BJ (cell line): ENCODE results near the gene DDC. TPM values are rescaled to one million over a fixed set of nuclear protein-coding genes. Genes with fewer than 3 reads are reported as not detected.

Experiments used
- CTCF ChIA-PET: fragments of 350-600 bp; formaldehyde crosslinking; extraction: SDS; loops from one replicate; lab custom pipeline; 2021; ENCODE audit warnings: antibody characterized with exemption, inconsistent platforms; lab: Yijun Ruan, JAX
- POLR2A ChIA-PET: fragments of 300-600 bp; sonication (Branson Sonifier 250); formaldehyde crosslinking; extraction: SDS; loops from one replicate; lab custom pipeline; 2021; ENCODE audit warnings: antibody characterized with exemption; lab: Charles Lee
- DNase-seq: peaks from one replicate; pipeline ENCODE4 v3.0.0-alpha.2; 2011; ENCODE audit warnings: low read depth
- H3K27me3 ChIP-seq: 2 replicates; pipeline ENCODE4 v1.6.0; 2011; ENCODE audit warnings: low read length; ENCODE audit not compliant: control insufficient read depth, insufficient read depth
- H3K36me3 ChIP-seq: 2 replicates; pipeline ENCODE4 v1.5.1; 2011; ENCODE audit warnings: low read length; ENCODE audit not compliant: control insufficient read depth, insufficient read depth
- H3K4me3 ChIP-seq: 2 replicates; pipeline ENCODE4 v1.5.1; 2011; ENCODE audit warnings: low read depth, mild to moderate bottlenecking, control low read depth, low read length
- CTCF ChIP-seq: IDR thresholded peaks from 2 replicates; pipeline ENCODE4 v1.5.1; 2011; ENCODE audit warnings: low read depth, mild to moderate bottlenecking, control low read depth, inconsistent platforms, low read length, moderate library complexity; ENCODE audit not compliant: insufficient read depth
- polyA plus RNA-seq: library from polyadenylated mRNA; depleted of rRNA; stranded (reverse); fragments of >200 nt; gene quantifications from 2 replicates; pipeline ENCODE4 v1.2.3, GENCODE V29; 2011

The DDC gene
- polyA plus RNA-seq, 1 experiment = not detected

GRCh38 chr7:50423860-50424259 is 141.3 kb downstream of the DDC start:
- POLR2A ChIA-PET = no interaction called here
- Histone ChIP-seq H3K4me3 (no peak overlapping the region), H3K27me3 (0 out of 2 replicates have a peak, but pooled peaks cover 1% of the 10 kb centered on the region), H3K36me3 (no peaks in the 10 kb centered on the region)
- CTCF ChIA-PET = interaction anchor here (0.7 kb wide), 1 partner anchor 739 kb away, joined by 3 read pairs; no protein-coding TSS in a partner anchor
- DNase-seq = no peak
- no peak for TF ChIP-seq CTCF

DNA sequence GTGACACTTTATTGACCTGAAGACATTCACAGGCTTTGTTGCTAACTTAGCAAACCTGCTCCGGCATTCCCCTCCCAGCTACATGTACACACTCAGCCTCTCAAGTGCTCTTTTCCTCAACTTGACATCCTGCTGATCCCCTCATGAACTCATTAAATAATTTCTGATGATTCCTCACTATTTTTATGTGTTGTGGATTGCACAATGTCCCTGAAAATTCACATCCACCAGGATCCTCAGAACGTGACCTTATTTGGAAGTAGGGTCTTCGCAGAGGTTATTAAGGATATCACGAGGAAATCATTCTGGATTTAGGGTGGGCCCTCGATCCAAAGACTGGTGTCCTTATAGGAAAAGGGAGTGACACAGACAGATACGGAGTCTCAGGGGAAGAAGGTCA is 142.3 kb downstream of the DDC start:
- ChIA-PET POLR2A (no interaction called here), CTCF (no interaction called here)
- H3K27me3 ChIP-seq = 0 out of 2 replicates have a peak, but pooled peaks cover 1% of the 10 kb centered on the region
- no peak for TF ChIP-seq CTCF
- no peak overlapping the region for H3K4me3 ChIP-seq
- no peaks in the 10 kb centered on the region for H3K36me3 ChIP-seq
- no peak for DNase-seq

- Histone ChIP-seq H3K4me3 (no peak overlapping the region), H3K36me3 (no peaks in the 10 kb centered on the region), H3K27me3 (0 out of 2 replicates have a peak, but pooled peaks cover 1% of the 10 kb centered on the region)
- ChIA-PET POLR2A (no interaction called here), CTCF (interaction anchor here (1.0 to 3.9 kb wide), 3 partner anchors 27 to 740 kb away, joined by 3 to 16 read pairs (median 3); no protein-coding TSS in a partner anchor)
- DNase-seq = no peak
- TF ChIP-seq CTCF = no peak
Observed at GRCh38 chr7:50421043-50421442, 144.2 kb downstream of the DDC start.

- TF ChIP-seq CTCF = no peak
- ChIA-PET POLR2A (no interaction called here), CTCF (interaction anchor here (0.7 to 3.9 kb wide), 23 partner anchors 8 to 742 kb away, joined by 3 to 21 read pairs (median 3); no protein-coding TSS in a partner anchor)
- Histone ChIP-seq H3K27me3 (peaks cover 4% of the 10 kb centered on the region), H3K36me3 (no peaks in the 10 kb centered on the region), H3K4me3 (no peak overlapping the region)
- no peak for DNase-seq
Observed at GRCh38 chr7:50418526-50419290, 146.5 kb downstream of the DDC start.

DNA sequence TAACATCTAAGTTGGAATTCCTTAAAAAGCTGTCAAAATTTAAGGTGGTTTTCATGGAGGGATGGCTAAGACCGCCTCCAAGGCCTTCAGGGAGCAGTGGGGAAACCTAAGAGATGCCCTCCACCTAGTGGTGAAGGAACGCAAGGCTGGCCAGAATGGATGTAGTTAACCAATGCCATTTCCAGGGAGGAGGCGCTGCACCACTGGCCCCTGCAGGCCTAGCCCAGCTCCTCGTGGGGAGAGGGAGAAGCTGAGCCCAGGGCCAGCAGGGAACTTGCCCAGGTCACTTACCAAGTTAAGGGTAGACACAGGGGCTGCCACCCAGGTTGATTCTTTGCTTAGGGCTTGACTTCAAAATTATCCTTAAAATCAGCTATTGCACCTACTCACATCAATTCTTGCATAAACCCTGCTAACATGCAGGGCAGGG is 147.1 kb downstream of the DDC start:
- H3K4me3 ChIP-seq = no peak overlapping the region
- H3K36me3 ChIP-seq = no peaks in the 10 kb centered on the region
- POLR2A ChIA-PET = no interaction called here
- TF ChIP-seq CTCF = peak; percentile 94
- CTCF ChIA-PET = interaction anchor here (0.7 to 3.9 kb wide), 27 partner anchors 9 to 743 kb away, joined by 3 to 21 read pairs (median 3); no protein-coding TSS in a partner anchor
- peak; percentile 14 for DNase-seq
- peaks cover 4% of the 10 kb centered on the region for H3K27me3 ChIP-seq
